COR-L47 (cell line): ENCODE measurements around the gene SLC66A2.
"Not testable (repeated sequence)": the region's sequence is repeated elsewhere in the genome, so short reads cannot be mapped to it uniquely, and the experiment has no call there.

Experiments
- DNase-seq: peaks from one replicate; lab custom pipeline; 2025; lab: John Stamatoyannopoulos, UW

The SLC66A2 gene

DNA sequence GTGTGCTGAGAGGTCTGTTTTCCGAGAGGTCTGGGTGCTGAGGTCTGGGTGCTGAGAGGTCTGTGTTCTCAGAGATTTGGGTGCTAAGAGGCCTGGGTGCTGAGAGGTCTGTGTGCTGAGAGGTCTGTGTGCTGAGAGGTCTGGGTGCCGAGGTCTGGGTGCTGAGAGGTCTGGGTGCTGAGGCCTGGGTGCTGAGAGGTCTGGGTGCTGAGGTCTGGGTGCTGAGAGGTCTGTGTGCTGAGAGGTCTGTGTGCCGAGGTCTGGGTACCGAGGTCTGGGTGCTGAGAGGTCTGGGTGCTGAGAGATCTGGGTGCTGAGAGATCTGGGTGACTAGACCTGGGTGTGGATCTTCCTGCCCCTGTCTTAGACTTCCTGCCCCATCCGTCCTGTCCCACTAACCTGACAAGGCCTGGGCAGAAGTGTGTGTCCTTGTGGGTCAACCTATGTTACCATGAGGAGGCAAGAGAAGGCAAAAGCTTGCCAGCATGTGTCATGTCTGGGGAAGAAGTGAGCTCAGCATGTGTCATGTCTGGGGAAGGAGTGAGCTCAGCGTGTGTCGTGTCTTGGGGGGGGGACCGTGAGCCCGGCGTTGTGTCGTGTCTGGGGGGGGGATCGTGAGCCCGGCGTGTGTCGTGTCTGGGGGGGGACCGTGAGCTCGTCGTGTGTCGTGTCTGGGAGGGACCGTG, 84.4 kb downstream of the SLC66A2 start:
- no peak for DNase-seq

DNA sequence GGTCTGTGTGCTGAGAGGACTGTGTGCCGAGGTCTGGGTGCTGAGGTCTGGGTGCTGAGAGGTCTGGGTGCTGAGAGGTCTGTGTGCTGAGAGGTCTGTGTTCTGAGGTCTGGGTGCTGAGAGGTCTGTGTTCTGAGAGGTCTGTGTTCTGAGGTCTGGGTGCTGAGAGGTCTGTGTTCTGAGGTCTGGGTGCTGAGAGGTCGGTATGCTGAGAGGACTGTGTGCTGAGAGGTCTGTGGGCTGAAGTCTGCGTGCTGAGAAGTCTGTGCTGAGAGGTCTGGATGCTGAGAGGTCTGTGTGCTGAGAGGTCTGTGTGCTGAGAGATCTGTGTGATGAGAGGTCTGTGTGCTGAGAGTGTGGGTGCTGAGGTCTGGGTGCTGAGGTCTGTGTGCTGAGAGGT, 85.5 kb downstream of the SLC66A2 start:
- DNase-seq, result not testable (repeated sequence)

DNA sequence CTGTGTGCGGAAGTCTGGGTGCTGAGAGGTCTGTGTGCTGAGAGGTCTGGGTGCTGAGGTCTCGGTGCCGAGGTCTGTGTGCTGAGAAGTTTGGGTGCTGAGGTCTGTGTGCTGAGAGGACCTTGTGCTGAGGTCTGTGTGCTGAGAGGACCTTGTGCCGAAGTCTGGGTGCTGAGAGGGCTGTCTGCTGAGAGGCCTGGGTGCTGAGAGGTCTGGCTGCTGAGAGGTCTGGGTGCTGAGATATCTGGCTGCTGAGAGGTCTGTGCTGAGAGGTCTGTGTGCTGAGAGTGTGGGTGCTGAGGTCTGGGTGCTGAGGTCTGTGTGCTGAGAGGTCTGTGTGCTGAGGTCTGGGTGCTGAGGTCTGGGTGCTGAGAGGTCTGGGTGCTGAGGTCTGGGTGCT, 86.5 kb downstream of the SLC66A2 start:
- not testable (repeated sequence) for DNase-seq

DNA sequence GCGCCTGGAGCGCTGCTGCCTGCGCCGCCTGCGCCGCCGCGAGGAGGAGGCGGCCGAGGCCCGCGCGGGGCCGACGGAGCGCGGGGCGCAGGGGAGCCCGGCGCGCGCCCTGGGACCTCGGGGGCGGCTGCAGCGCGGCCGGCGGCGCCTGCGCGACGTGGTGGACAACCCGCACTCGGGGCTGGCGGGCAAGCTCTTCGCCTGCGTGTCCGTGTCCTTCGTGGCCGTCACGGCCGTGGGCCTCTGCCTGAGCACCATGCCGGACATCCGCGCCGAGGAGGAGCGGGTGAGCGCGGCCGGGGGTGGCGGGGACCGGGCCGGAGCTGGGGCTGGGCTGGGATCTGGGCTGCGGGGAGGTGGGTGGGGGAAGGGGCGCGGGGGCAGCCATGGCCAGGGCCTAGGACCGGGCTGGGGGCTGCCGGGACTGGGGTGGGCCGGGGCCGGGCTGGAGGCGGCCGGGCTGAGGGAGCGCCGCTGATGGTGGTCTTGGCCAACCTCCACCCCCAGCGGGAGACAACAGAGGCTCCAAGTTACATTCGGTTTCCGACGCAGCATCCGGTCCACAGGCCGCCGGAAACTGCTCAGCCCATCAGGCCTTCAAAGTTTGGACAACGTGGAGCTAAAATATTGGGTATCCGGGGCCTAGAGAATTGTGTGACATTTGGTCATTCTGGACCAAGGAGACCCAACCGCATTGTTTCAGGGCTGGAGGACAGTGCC, 87.3 kb downstream of the SLC66A2 start:
- no peak for DNase-seq

DNA sequence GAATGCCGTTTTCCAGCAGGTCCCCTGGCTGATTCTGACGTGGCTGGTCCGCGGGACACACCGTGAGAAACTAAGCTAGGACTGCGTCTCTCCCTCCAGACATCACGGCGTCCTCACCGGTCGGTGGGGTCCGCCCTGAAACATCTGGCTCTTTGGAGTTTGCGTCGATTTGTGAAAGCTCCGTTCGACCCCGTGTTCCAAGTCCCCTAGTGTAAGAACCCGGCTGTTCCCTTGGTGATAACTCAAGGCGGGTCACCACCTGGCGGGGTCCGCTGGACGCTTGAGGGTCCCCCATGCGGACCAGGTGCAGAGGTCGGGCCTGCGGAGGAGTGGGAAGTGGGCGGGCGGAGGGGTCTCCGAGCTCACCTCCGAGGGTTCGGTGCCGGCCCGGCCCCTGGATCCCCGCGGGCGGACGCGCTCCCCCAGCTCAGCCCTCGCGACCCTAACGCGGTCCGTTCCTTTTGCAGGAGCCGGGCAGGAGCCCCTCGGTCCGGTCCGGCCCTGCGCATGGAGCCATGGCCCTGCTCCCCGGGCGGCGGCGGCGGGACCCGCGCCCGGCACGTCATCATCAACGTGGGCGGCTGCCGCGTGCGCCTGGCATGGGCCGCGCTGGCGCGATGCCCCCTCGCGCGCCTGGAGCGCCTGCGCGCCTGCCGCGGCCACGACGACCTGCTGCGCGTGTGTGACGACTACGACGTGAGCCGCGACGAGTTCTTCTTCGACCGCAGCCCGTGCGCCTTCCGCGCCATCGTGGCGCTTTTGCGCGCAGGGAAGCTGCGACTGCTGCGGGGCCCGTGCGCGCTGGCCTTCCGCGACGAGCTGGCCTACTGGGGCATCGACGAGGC, 88.1 kb downstream of the SLC66A2 start:
- DNase-seq, result no peak

DNA sequence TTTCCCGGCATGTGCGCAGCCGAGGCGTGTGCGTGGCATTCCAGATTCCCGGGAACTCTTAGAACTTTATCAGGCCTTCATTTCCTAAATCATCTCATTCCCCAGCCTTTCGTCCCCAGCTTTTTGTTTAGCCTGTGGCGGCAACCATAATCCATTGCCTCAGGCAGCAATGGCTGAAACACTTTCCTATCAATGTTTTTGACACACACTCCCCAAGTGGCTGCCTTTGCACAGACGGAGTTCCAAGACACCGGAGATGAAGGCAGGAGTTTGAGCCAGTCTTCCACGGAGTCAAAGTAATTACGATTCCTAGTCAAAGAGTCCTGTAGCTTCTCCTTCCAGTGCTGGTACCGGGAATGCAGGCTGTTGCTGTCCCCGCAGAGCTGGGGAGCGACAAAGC, 88.9 kb downstream of the SLC66A2 start:
- DNase-seq, result no peak

DNA sequence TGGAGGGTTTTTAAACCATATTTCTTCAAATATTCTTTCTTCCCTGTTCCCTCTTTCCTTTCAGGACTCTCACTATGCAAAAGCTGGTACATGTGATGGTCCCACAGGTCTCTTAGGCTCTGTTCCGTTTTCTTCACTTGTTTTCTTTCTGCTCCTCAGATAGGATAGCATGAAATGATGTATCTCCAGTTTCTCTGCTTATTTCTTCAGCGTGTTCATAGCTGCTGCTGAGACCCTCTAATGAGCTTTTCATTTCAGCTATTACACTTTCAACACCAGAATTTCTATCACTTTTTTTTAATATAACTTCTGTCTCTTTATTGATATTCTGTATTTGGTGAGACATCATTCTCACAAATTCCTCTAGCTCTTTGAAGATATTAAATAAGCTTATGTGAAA, 89.8 kb downstream of the SLC66A2 start:
- DNase-seq, result no peak

DNA sequence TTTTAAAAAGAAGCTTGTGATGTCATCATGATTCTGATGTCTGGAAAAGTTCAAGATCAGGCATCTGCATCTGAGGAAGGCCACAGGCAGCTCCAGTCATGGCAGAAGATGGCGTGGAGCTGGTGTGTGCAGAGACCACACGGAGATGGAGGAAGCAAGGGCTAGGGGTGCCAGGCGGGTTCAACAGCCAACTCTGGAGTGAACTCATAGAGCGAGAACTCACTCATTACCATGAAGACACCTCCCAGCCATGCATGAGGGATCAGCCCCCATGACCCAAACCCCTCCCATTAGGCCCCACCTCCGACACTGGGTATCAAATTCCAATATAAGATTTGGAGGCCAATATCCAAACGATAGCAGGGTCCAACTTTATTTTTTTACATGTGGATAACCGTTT, 92.1 kb downstream of the SLC66A2 start:
- no peak for DNase-seq

DNA sequence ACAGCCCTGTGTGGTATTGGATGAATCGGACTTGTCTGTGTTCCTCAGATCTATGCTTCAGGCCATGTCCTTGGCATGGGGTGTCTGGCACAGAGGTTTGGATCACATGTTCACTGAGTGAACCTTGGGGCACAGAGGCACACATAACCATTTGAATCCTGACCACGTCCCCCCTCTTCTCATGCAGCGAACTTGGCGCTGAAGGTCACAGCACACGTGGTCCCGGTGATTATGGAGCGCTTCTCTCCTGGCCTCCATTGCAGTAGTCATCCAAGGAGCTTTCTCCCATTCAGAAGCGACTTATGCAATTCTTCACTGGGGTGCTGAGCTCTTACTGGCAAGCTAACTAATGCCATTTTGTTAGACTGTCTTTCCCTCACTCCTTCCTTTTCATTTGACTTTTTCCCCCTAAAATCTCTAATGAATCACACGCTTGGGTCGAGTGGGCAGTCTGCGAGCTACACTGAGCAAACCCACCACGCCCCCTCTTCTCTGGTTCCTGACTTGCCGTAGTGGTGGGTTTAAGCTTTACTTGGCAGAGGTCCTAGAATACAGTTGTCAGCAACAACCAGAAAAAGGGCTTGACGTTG, 94.3 kb downstream of the SLC66A2 start:
- DNase-seq, result no peak

DNA sequence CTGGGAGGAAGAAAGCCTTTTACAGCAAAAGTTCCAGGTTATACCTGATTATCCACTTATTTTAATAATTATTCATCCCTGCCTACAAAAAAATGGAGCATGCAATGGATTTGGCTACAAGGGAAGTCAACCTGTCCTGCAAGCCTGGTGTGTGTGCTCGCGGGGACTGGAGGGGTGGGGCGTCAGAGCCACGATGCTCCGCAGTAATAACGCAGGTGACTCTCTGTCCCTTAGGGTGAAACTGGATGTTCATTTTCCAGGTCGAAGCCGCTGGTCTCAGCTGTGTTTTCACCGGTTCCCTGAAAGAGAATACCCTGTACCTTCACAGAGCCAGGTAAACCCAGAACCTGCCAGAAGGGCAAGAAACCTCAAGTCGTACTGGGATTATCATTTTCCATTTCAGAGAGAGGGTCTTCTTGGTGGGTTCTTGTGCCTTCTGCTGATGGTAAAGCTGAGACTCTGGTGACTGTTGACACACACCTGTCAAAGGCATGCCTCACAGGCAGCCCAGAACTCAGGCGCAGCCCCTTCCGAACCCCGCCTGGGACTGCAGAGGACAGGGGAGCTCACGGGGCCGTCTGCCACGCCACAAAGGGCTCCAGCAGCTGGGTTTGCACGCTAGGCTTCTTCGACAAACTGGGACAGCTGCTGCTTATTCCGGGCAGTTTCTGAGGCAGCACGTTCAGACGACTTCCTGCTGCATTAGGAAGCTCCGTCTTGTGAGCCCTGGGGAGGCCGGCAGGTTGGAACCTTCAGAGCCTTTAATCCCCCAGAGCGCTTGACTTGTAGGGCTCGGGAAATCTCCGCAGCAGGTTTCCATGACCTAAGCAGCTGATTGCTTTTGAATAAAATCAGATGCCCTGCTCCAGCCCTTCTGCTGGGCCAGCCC, 95.1 kb downstream of the SLC66A2 start:
- no peak for DNase-seq

DNA sequence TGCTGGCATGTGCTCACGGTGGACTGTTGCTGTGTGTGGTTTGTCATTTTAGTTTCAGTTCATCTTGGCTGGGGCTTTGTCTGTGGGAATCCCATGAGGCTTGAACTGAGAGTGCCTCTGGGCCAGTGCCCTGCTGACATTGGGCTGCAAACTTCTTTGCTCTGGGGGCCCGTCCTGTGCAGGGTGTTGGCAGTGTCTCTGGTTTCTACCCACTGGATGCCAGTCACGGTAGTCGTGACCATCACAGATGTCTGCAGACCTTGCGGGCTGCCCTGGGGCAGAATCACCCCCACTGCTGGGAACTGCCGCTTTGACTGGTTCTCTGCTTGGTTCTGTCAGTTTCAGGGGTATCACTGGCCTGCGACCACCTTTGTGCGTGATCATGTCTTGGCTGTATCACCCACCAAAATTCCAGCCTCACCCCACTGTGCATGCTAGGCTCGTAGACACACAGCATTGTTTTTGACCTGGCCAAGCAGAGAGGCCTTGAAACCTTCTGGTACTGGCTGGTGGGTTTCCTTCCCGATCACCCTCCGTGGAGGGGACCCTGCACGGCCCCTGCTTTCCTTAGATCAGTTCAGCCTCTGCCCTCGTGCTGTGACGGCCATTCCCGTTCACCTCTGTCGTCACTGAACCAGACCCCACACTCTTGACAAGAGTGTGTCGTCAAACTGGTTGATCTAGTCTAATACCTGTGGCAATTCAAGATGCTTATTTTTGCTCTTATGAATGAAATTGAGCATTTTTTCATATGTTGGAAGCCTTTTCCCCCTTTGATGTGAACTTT, 96.1 kb downstream of the SLC66A2 start:
- DNase-seq, result no peak

DNA sequence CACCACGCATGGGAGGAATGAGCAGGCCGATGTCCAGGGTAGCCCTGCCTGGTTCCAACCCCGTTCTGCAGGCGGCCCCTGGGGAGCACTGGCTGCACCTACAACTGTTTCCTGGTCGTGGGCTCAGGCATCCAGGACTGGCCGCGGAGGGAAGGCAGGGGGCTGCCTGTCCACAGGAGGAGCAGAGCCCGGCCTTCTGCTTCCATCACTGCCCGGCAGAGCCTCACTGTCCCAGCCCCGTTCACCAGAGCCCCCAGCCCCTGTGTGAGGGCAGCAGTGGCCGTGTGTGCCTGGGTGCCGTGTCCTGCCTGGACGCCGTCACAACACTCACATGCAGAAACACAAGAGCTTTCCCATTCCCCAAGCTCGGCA, 97.5 kb downstream of the SLC66A2 start:
- no peak for DNase-seq

DNA sequence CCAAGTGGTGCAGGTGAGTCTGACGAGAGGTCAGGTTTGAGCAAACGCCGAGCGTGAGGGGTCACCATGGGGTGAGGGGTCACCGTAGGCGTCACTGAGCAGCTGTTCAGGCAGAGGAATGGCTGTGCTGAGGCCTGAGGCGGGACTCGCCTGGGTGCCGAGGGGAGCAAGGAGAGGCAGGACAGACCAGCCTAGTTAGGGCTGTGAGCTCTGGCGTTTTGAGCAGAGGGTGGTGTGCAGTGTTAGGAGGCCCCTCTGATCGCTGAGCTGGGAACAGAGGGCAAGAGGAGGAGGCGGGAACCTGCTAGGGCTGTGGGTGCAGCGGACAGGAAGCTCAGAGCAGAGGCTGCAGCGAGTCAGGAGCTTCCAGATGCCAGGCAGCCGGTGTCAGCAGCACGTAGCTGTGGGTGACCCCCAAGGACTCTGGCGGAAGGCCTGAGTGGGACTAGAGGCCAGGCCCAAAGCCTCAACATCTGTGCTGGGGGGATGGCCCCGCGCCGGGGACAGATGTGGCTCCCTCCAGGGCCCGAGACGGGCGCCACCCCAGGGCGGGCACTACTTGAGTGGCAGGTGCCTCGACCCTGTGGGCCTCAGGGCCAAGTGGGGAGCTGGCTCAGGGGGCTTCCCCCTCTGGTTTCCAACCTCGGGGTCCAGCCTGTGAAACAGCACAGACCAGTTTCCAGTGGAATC, 98.0 kb downstream of the SLC66A2 start:
- DNase-seq, result no peak

DNA sequence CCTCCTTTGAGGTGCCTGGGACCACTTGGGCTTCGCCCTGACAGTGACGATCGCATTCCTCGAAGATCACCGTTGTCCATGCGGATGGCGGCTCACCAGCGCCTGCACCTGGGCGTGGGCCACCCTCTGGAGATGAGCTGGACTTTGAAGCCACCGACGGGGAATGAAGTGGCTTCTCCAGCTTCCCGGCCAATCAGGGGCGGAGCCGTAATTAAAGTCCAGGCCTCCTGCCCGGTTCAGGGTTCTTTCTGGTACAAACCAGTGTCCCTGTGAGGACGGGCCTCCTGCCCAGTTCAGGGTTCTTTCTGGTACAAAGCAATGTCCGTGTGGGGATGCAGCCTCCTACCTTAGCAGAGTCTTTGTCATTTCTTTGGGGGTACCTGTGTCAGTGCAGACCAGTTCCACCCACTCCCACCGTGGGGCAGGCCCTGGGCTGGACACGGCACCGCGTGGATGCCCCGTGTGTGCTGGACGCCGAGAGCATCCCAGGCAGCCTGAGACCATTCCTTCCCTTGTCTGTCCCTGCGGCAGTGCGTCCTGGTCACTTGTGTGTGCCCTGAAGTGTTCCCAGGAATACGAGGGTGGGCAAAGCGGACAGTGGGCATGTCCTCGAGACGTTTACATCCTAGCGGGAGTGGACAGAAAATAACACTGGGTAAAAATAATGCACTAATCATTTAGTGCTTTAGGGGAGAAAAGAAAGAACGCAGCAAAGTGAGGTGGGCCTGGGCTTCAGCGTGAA, 98.7 kb downstream of the SLC66A2 start:
- DNase-seq, result no peak
